ENCODE results near the gene DNAH8.
"Not testable (repeated sequence)": the region's sequence is repeated elsewhere in the genome, so short reads cannot be mapped to it uniquely, and the experiment has no call there.

Gene DNAH8

GRCh38 chr6:38833320-38833719, 118.2 kb downstream of the DNAH8 start:
- no peak for DNase-seq (ENCODE audit: low read depth, low spot score)

DNA sequence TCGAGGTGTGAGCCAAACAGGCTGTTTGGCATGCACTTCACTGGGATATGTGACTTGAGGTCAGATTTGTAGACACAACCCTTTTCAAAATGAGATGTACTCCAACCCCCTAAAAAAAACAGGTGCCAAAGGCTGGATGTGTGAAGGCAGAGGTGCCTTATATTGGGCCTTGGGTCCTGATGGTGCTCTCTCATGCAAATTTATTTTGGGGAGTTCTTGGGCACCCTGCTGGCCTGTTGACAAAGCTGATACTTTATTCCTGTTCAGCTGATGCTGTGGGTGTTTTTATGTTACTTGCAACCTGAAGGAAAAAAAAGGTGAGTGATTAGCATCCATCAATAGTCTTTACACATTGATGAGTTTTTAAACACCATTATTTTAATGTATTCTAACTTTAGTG, 121.5 kb downstream of the DNAH8 start:
- no peak for DNase-seq (ENCODE audit: low read depth, low spot score)

- DNase-seq (ENCODE audit: low read depth, low spot score) = no peak
Observed at GRCh38 chr6:38837101-38837500, 122.0 kb downstream of the DNAH8 start.

- DNase-seq (ENCODE audit: low read depth, low spot score) = no peak
Observed at GRCh38 chr6:38843798-38844197, 128.7 kb downstream of the DNAH8 start.

GRCh38 chr6:38845931-38846330, 130.8 kb downstream of the DNAH8 start:
- DNase-seq (ENCODE audit: low read depth, low spot score) = no peak

DNA sequence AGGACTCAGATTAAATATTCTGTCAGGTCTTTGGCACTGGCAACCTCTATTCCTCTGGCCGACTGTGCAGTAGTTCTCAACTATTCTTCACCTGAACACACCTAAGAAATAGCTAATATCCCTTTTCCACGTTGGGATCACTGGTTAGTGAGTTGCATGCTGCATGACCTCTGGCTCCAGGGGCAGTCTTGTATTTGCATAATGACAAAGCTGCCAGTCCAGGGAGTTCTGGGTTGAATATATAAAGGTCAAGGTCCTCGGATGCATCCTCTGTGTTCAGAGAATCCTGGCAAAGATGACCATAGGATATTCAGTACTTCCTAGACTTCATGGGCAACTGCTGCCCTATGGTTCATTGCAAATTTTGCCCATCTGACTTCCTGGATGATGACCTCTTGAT, 131.2 kb downstream of the DNAH8 start:
- DNase-seq (ENCODE audit: low read depth, low spot score) = no peak

DNA sequence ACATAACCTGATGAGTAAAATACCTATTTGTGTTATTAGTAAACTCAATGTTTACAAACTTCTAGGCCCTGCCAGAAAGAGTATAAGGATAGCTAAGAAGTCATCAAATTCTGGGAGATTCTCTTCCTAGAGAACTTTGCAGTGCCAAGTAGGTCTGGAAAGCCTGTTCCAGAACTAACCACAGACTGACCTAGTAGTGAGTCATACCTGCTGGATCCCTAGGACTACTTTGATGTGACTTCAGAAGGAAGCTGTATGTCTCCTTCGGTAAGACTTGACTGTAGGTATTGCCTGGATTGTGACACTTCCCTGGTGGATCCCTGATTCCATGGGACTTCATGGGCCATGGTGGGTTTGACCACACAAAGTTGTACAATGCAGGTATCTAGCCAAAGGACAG, 131.7 kb downstream of the DNAH8 start:
- no peak for DNase-seq (ENCODE audit: low read depth, low spot score)

DNA sequence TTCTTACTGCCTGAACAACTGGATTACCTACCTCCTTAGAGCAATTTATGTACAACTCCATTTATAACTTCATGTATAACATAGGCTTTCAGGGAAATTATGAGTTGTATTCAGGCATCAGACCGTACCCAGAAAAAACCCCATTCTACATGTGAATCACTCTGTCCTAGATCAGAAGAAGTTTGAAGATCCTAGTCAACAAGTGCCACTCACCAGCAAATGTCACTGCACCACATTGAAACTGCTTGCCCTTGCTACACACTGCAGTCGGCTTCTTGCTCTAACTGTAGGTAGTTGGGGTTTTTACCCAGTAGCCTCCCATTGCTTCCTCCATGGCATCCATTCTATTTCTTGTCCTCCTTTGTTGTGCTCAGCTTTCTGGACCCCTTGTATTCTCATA, 132.4 kb downstream of the DNAH8 start:
- no peak for DNase-seq (ENCODE audit: low read depth, low spot score)

DNA sequence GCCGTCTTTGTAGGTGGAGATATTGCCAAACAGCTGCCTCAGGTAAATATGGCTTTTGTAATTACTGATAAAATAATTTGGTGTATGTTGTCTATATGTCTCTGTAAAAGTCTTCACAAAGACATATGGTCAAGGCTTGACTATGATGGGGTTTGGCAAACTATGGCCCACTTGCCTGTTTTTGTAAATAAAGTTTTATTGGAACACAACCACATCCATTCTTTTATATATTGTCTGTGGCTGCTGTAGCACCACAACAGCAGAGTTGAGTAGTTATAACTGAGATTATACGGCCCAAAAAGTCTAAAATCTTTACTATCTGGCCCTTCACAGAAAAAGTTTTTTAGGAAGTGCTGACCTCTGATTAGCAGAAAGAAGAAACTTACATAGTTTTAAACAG, 133.6 kb downstream of the DNAH8 start:
- DNase-seq (ENCODE audit: low read depth, low spot score) = no peak

GRCh38 chr6:38852215-38852614, 137.1 kb downstream of the DNAH8 start:
- no peak for DNase-seq (ENCODE audit: low read depth, low spot score)

DNA sequence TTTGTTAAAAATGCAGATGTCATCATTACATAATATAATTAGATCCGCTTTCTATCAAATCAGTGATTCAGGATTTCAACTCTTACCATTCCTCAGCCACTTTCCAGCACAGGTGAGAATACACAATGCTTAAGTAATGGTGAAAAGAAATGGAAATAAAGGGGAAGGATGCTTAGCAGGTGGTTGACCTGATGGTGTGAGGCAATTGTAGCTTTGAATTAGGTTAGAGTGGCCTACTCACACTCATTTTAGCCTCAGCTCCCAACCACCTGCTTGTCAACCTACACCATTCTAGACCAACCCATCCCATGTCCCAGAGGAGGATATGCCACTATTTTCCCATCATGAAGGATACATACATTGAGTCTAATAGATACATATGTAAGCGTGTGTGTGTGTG, 138.1 kb downstream of the DNAH8 start:
- no peak for DNase-seq (ENCODE audit: low read depth, low spot score)

DNA sequence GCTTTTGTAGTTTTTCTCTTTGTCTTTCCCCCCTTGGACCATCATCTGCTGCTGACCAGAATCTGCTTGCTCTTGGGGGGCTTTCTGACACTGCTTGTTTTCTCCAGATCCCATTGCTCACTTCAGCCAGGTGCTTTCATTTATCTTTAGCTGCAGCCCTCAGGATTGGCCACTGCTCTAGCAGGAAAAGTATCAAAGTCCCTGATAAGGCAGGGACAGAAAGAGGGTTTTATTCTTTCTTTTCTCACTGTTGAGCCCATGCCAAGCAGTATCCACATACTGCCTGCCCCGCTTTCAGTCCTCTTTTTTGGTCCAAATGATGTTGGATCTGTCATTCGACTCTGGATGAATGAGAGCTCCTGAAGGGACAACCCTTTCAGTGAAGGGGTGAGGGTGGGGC, 141.4 kb downstream of the DNAH8 start:
- no peak for DNase-seq (ENCODE audit: low read depth, low spot score)

GRCh38 chr6:38857815-38858214, 142.7 kb downstream of the DNAH8 start:
- DNase-seq (ENCODE audit: low read depth, low spot score) = no peak

GRCh38 chr6:38860041-38860440, 144.9 kb downstream of the DNAH8 start:
- no peak for DNase-seq (ENCODE audit: low read depth, low spot score)

DNA sequence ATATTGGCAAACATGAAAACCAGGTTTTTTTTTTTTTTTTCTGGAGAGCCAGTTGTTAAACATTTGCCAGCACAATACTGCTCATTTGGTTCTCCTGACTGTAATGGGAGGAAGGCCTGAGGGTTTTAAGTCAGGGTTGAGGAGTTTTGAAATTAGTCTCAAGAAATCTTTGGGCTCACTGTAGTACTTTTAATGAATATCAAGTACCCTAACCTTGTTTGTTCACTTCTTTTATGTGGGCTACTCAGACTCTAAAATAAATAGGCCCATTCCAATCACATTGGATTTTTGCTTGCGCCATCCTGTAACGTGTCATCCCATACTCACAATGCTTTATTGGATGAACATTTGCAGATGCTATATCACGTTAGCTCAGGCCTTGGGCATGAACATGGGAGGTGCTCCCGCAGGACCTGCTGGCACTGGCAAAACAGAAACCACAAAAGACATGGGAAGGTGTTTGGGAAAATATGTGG, 146.9 kb downstream of the DNAH8 start:
- DNase-seq (ENCODE audit: low read depth, low spot score) = no peak

DNA sequence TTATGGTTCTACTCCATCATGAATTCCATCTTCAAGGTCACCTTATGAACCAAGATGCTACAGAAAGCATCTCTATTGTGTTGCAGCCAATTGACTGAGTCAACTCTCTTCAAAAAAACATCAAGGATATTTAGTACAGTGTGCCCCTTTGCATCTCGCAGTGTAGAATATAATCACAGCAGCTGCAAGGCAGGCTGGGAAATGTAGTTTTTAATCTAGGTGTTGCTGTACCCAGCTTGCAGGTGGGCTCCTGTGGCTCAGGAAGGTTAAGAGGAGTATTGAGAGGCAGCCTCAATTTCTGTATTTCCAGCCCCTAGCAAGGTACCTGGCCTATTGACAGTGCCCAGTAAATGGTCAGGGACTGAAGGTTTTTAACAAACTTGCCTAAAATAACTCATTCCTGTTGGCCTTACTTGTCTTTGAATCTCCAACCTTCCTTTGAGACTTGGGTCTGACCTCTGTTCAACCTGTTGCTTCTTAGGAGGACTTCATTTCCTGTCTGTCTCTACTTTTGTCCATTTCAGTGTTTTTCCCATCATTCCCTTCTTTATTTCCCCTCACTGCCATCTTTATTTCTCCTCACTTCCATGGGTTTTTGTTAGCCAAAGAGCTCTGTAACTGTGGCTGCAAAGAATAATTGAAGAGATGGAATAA, 150.5 kb downstream of the DNAH8 start:
- DNase-seq (ENCODE audit: low read depth, low spot score) = no peak

- DNase-seq (ENCODE audit: low read depth, low spot score) = no peak
Observed at GRCh38 chr6:38867726-38868125, 152.6 kb downstream of the DNAH8 start.

- peak; percentile 15 for DNase-seq (ENCODE audit: low read depth, low spot score)
Observed at GRCh38 chr6:38871741-38872568, 156.8 kb downstream of the DNAH8 start.

DNA sequence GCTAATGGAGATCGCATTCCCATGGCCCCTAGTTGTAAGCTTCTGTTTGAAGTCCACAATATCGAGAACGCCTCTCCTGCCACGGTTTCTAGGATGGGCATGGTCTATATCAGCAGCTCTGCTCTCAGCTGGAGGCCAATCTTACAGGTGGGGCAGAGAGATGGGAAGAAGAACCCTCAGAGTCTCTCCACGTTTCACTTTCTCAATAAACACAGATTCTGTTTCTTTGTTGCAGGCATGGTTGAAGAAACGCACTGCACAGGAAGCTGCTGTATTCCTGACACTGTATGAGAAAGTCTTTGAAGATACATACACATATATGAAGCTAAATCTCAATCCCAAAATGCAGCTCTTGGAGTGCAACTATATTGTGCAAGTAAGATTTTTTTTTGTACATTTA, 157.9 kb downstream of the DNAH8 start:
- DNase-seq (ENCODE audit: low read depth, low spot score) = no peak

DNA sequence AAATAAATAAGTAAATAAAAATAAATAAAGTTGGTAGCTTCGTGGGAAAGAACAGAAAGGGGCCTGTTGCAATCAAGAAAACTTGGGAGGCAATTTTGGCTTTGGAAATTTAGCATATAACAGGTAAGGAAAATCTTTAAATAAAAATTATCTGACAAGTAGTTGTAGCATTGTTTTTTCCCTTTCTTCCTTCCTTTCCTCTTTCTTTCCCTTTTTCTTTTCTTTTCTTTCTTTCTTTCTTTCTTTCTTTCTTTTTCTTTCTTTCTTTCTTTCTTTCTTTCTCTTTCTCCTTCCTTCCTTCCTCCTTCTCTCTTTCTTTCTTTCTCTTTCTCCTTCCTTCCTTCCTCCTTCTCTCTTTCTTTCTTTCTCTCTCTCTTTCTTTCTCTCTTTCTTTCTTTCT, 158.7 kb downstream of the DNAH8 start:
- DNase-seq (ENCODE audit: low read depth, low spot score) = not testable (repeated sequence)

GRCh38 chr6:38876475-38876874, 161.4 kb downstream of the DNAH8 start:
- DNase-seq (ENCODE audit: low read depth, low spot score) = no peak

DNA sequence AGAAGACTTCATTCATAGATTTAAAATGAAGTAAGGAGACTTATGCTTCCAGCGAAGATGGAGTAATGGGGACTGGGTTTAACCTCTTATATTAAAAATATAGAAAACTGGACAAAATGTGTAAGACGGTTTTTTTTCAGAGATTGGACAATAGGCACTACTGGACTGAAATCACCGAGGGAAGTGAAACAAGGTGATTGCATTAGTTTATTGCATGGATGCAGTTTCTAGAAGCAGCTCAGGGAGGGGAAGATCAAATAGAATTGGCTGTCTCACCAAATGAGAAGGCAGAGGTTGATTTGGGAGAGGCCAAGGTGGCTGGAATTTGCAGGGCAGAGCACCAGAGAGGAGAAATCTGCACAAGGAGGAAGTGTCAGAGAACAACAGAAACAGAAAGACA, 162.6 kb downstream of the DNAH8 start:
- DNase-seq (ENCODE audit: low read depth, low spot score) = no peak

- DNase-seq (ENCODE audit: low read depth, low spot score) = no peak
Observed at GRCh38 chr6:38882157-38882556, 167.0 kb downstream of the DNAH8 start.

All from activated CD4-positive, CD25-positive, alpha-beta regulatory T cell treated with anti-CD3 and anti-CD28 coated beads, Interleukin-2, amount 50 U/mL, for 16 hours (primary cell).